ENCODE results near the gene NPNT.
"Not testable (repeated sequence)": the region's sequence is repeated elsewhere in the genome, so short reads cannot be mapped to it uniquely, and the experiment has no call there.

Gene NPNT, protein sequence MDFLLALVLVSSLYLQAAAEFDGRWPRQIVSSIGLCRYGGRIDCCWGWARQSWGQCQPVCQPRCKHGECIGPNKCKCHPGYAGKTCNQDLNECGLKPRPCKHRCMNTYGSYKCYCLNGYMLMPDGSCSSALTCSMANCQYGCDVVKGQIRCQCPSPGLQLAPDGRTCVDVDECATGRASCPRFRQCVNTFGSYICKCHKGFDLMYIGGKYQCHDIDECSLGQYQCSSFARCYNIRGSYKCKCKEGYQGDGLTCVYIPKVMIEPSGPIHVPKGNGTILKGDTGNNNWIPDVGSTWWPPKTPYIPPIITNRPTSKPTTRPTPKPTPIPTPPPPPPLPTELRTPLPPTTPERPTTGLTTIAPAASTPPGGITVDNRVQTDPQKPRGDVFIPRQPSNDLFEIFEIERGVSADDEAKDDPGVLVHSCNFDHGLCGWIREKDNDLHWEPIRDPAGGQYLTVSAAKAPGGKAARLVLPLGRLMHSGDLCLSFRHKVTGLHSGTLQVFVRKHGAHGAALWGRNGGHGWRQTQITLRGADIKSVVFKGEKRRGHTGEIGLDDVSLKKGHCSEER

DNA sequence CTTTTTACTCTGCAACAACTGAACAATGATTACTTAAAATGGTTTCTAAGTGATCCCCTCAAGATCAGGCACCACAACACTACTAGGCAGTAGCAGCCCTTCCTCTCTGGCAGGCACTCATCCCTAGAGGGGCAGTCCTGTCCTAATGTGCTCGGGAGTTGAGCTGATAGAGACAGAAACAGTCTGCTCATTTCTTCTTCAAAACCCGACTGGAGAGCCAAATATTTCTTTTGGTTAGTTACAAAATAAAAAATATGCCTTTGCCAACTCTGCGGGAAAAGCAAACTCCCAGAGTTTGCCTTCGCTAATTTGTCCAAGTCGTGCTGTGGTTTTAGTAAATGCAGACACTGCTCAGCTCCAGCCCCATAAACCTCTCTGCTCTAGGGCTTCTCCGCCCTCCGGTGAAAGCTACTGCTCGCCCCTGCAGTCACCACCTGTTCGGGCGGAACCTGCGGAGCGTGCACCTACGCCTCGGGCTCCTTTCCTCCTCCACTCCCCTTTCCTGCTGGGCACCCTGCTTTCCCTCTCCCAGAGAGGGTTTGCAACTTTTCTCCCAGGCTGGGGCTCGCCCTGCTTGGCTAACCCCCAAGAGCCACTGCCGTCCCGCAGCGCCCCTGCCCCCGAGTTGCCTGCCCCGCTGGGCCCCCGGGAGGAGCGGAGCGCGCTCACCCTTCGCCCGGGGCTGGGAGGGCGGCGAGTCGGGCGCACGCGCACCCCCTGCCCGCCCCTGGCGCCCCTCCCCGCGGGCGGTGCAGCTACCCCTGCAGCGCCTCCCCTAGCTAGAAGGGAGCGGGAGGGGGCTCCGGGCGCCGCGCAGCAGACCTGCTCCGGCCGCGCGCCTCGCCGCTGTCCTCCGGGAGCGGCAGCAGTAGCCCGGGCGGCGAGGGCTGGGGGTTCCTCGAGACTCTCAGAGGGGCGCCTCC, at the start of gene NPNT:
Gene NPNT (plus strand): TSS at position 812 of the 923 bp plus-strand sequence. CDS start 182 bp downstream, outside the sequence.
- peak; percentile 55 for DNase-seq (ENCODE audit: low read depth, low spot score)

DNA sequence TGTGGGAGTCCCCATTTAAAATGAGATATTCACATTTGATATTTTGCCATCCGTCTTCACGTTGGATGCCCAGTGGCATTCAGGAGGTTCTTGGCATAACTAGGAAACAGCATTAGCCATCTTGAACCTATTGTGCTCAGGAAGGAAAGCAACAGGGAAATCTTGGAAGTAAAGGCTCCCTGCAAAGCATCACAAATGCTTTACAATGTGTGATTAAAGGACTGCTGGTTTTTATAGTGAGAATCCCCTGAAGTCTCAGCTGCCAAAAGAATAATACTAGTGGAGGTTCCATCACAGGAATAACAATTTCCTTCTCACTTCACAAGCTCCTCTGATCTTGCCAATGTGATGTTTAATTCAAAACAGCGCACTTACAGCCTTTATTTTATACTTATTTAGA, 49.7 kb upstream of the NPNT start:
- DNase-seq (ENCODE audit: low read depth, low spot score), result no peak

DNA sequence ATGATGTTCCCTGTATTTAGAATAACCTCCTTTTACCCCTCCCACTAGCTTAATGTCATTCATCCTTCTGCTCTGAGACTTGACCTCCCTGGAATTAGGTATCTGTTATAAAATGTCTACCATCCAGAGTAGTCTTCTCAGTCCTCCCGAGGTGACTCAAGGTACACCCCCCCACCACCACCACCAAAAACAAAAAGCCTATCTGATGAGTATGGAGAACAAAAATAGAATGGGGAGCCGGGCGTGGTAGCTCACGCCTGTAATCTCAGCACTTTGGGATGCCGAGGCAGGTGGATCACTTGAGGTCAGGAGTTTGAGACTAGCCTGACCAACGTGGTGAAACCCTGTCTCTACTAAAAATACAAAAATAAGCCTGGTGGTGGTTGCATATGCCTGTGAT, 46.9 kb upstream of the NPNT start:
- not testable (repeated sequence) for DNase-seq (ENCODE audit: low read depth, low spot score)

DNA sequence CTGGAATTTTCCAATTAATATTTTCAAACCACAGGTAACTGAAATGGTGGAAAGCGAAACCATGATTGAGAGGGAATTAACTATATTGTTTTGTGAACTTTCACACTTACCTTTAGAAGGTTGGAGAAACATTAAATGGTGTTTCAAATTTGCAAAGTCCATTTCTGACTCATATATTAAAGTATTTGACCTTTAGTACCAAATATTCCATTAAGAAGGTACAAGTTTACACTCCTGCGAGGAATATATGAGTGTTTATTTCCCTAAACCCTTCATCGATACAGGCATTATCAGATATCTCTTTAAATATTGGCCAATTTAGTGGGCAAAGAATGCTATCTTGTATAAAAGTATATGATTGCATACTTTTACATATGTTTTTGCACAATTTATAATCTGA, 44.1 kb upstream of the NPNT start:
- no peak for DNase-seq (ENCODE audit: low read depth, low spot score)

DNA sequence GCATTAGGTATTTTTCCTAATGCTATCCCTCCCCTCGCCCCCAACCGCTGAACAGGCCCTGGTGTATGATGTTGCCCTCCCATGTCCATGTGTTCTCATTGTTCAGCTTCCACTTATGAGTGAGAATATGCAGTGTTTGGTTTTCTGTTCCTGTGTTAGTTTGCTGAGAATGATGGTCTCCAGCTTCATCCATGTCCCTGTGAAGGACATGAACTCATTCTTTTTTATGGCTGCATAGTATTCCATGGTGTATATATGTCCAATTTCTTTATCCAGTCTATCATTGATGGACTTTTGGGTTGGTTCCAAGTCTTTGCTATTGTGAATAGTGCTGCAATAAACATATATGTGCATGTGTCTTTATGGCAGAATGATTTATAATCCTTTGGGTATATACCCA, 43.0 kb upstream of the NPNT start:
- not testable (repeated sequence) for DNase-seq (ENCODE audit: low read depth, low spot score)

DNA sequence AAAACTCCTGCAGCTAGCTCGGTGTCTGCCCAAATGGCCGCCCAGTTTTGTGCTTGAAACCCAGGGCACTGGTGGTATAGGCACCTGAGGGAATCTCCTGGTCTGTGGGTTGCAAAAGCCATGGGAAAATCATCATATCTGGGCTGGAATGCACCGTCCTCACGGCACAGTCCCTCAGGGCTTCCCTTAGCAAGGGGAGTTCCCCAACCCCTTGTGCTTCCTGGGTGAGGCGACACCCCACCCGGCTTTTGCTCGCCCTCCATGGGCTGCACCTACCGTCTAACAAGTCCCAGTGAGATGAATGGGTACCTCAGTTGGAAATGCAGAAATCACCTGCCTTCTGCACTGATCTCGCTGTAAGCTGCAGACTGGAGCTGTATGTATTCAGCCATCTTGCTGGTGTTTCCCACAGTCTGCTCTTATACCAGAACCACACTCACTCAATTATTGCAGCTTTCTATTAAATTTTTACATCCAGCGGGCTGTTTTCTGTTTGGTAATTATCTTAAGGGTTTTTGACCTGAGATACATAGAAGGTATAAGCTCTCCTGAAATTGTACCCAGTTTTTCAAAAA, 36.7 kb upstream of the NPNT start:
- no peak for DNase-seq (ENCODE audit: low read depth, low spot score)

DNA sequence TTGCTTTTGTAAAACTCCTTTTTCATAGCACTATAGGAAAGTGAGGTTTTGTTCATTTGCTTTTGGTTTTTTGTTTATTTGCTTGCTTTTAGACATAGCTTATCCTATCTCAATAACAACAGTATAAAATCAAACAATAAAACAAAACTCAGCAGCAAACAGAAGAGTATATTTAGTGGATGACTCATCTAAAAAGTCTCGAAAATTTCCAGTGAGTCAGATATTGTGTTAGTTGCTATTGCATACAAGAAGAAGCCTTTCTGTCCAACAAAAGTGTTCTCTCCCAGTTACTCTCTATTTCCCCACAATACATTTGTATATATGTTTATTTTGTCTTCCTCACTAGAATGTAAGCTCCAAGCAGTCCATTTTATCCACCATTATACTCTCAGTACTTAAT, 36.0 kb upstream of the NPNT start:
- peak; percentile 56 for DNase-seq (ENCODE audit: low read depth, low spot score)

DNA sequence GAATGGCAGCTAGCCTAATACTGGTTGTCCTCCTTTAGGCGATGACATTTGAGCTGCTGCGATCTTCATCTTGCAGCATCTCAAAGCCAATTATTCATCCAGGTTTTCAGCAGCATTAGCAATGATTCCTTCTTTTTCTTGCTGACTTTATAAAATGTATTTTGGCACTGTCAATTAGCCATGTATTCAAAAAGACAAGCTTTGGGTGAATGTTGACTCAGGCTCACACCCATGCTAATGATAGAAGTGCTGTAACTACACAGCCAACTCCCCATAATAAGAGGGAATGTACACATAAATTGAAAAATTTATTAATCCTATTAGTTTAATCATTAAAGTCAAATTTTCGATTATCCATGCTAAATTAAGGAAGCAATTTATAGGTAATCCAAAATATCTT, 24.3 kb upstream of the NPNT start:
- DNase-seq (ENCODE audit: low read depth, low spot score), result no peak

DNA sequence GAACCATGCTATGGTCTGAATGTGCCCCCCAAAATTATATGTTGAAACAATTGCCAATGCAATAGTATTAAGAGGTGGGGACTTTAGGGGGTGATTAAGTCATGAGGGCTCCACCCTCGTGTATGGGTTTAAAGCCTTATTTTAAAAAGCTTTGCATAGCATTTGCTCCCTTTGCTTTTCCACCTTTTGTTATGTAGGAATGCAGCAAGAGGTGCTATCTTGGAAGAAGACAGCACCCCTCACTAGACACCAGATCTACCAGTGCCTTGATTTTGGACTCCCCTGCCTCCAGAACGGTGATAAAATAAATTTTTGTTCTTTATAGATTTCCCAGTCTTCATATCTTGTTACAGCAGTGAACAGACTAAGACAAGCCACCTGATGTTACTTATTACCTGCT, 23.3 kb upstream of the NPNT start:
- no peak for DNase-seq (ENCODE audit: low read depth, low spot score)

DNA sequence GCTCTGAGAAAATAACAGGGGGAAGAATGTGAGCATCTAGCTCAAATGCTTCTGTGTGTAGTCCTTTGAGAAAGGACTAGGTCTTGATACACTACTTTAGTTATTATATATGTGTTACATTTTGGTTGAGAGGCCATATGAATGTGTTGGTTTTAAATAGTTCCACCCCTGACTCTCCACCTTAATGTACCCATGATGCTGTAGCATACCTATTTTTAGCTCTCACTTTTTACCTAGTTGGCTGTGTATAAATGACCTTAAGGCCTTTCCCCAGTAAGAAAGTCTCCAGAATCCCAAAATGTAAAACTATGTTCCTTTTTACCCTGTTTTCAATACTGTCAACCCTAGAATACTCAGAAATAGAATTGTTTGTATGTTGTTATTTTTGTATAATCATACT, 20.0 kb upstream of the NPNT start:
- DNase-seq (ENCODE audit: low read depth, low spot score), result no peak

DNA sequence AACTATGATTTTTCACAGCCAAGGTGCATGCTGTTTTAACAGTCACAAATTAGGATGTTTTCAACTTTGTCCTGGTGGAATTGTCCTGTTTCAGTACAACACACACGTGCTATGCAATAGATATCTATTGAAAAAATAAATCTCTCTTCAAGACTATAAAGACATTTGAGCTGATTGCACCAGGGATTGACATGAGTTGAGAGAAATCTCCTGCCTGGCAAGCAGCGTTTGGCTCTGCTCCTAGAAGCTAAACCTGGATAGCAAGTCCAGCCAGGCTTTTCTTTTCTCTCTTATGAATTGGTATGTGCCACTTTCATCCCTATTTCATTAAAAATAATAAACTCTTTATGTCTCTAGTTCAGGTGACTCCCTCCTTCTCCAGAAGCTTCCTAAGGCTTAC, 16.6 kb upstream of the NPNT start:
- DNase-seq (ENCODE audit: low read depth, low spot score), result no peak

DNA sequence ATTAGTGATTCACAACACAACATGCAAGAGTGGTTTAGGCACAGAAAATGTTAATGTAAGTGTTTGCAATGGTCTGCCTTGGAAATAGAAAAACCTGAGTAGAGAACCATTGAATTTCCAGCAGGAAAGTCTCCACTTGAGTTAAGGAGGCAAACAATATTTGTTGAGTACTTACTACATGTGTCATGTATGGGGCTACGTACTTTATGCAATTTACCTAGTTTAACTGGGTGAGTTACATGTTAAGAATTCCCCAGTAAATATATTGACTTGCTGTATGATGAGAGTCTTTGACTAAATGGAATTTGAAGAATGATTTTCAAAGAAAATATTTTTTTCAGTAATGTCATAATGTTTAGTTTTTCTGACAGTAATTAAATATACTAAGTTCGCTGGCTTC, 7.8 kb upstream of the NPNT start:
- no peak for DNase-seq (ENCODE audit: low read depth, low spot score)

DNA sequence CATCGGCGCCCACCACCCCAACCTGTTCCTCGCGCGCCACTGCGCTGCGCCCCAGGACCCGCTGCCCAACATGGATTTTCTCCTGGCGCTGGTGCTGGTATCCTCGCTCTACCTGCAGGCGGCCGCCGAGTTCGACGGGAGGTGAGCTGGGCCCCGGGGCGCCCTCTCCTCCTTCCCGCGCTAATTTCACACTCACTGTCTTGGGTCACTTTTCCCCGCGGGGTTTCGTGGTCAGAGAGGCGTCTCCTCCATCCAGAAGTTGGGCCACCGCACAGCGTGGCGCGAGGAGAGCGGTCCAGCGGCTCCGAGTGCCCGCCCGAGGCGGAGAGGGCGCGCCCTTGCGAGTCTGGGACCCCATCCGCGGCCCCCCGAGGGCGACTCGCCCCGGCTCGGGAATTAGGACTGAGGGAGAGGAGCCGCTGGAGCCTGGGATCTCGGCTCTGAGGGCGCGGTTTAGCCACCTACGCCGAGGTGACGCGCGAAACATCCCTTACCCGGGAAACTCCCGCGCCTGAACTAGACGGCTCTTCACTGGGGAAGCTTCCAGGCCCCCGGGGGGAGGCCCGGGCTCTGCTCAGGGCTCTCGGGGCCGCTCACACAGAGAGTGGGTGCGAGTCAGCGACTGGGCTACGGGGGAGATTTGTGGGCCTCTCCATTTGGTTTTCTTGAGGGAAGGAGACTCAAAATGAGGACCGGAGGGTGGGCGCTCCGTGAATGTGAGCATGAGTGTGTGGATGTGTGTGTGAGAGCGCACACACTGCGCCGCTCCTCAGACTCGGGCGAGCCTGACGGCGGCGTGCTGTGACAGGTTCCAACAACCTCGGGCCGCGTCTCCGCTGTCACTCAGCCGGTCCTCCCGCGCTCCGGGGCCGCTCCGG, 551 bp downstream of the NPNT start:
- DNase-seq (ENCODE audit: low read depth, low spot score), result peak; percentile 43

DNA sequence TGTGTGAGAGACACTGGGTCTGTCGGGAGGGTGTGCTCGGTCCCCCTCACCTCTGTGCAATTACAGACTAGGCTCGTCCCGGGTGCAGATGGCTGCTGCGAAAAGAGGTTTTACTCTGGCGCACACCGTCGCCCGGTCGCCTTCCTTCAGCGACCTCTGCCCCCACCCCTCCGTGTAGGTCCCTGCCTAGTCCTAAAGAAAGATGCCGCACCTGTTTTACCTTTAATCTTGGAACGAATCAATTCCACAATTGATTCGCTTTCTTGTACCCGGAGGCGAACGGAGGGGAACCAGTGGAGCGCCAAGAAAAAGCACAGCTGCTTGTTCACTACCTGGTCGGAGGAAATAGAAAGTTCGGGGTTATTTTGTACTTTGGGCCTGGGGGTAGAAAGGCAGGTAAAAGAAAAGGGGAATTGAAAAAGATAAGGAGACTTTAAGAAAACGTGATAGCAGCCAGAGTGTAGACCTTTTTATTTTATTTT, 1.2 kb downstream of the NPNT start:
- no peak for DNase-seq (ENCODE audit: low read depth, low spot score)

DNA sequence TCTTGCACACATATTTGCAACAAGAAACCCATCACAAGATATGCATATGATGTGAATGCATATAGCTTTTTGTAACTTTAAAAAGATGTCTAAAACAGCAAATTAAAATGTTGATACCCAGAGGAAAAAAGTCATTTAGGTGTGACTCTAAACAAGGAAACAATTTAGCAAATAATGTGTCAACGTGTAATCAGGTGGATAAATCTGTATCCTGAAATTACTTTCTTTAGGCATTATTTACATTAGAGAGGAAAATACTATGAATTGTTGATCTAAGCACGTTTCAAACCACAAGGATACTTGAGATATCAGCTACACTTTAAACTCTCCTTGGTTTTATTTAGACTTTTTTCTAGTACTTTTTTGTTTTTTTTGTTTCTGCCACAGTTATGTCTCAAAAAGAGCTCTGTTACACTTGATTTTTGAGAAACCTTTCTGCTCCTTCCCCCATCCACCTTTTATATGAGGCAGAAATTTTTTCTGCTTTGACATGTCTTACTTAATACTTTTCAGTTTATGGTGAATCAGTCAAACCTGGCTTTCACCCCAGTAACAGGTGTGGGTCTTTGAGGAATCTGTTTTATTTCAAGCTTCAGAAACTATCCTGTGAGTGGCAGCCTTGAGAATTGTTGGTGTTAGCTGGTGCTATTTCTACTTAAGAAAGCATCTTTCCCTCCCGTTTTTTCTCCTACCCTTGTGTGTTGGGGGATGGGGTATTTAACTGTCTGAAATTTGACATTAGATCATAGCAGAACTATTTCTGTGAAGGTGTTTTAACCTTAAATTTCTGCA, 1.9 kb downstream of the NPNT start:
- DNase-seq (ENCODE audit: low read depth, low spot score), result no peak

DNA sequence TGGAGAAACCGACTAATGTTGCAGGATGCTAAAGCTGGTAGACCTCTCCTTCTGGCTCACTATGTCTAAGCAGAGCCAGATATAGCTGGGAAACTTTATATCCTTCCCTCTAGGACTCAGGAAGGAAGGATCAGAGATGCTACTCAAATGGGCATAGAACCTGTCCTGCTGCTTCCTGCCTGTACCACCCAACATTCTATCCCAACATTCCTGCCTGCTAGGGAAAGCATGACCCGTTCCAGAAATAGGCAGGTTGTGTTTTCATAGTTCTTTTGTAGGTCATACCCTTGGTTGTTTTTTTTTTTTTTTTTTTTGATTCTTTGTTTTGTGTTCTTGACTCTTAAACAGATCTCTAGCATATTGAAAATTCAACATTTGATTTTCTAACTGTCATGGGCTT, 5.3 kb downstream of the NPNT start:
- DNase-seq (ENCODE audit: low read depth, low spot score), result no peak

DNA sequence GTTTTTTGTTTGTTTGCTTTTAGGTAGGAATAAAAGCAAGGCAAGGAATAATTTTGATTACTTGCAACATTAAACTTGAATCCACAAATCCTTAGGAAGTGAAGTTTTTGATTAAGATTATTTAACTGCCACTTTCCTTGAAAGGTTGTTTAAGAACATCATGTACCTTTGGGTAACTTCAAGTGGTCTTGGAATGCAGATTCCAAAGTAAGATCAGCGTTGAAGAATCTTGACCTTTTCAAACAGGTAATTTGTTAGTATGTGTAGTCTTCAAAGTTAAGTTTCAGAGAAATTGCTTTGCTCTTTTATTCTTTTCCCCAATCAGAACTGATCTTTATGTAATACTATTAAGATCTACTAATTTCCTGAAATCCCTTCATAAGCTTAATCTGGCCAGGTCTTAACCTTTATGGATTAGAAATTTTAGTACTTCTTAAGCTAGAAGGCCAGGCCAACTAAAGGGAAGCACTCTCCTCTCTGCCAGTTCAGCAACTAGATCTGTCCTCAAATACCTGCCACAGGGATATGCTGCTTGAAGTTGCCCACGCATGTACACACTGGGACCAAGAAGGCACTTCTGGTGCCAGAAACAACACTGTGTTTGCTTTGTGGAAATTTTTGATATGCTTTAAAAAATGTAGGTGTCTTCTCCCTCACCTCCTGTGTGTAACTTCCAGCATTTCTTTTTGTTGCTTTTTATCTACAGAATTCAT, 7.4 kb downstream of the NPNT start:
- no peak for DNase-seq (ENCODE audit: low read depth, low spot score)

DNA sequence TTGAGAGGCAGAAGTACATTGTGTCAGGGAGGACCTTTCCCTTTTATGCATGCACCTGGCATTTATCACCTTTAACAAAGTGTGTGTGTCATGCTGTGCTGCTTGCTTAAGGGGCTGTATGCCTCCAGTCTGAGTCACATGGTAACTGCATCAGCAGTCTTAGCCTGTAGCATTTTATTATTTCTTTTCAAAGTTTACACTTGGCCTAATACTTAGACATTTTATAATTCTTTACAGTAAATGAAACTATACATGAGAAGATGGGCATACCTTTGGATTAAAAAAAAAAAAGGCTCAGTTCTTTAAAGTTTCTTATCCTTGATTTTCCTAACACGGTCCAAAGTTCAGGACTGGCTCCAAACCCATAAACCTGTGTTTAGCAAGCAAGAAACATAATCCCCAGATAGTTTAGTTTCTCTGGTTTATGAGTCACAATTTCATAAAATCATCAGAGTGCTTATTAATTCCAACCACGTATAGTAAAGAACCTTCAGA, 14.6 kb downstream of the NPNT start:
- no peak for DNase-seq (ENCODE audit: low read depth, low spot score)

DNA sequence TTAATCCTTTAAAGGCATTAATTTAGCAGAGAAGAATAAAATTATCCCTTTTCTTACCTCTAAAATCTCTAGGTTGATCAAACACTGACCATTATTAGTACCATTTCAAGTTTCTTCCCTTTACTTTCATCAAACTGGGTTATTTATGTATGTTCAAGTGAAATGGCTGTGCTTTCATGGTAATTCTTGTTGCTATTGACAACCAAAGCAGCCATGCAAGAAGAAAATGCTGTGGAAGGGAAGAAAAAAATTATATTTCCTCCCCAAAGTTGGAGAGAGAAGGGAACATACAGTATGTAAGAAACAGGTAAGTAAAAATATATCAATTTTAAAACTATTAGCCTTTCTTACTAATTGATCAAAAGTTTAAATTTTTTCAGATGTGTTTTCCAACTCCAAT, 16.2 kb downstream of the NPNT start:
- no peak for DNase-seq (ENCODE audit: low read depth, low spot score)
